AG09309 (cell line): ENCODE results near the gene RECQL5.

Source experiments
- DNase-seq: peaks from one replicate; pipeline ENCODE4 v3.0.0-alpha.2; 2010; ENCODE audit warnings: low read depth
- H3K4me3 ChIP-seq: 2 replicates; pipeline ENCODE4 v1.5.1; 2011; ENCODE audit warnings: mild to moderate bottlenecking, low read depth, low read length, moderate library complexity; ENCODE audit not compliant: control insufficient read depth
- CTCF ChIP-seq: IDR thresholded peaks from 2 replicates; pipeline ENCODE4 v1.5.1; 2011; ENCODE audit warnings: mild to moderate bottlenecking, low read depth, low read length, inconsistent platforms; ENCODE audit not compliant: insufficient read depth, control insufficient read depth; ENCODE audit errors: missing control alignments

Gene RECQL5

GRCh38 chr17:75703191-75703590, 36.2 kb upstream of the RECQL5 start:
- DNase-seq: no peak
- TF ChIP-seq CTCF: no peak
- H3K4me3 ChIP-seq: no peak overlapping the region

- TF ChIP-seq CTCF: no peak
- no peak for DNase-seq
- no peak overlapping the region for H3K4me3 ChIP-seq
Observed at GRCh38 chr17:75701288-75701687, 34.3 kb upstream of the RECQL5 start.

- no peak for DNase-seq
- no peak for TF ChIP-seq CTCF
- no peak overlapping the region for H3K4me3 ChIP-seq
Observed at GRCh38 chr17:75698659-75699058, 31.7 kb upstream of the RECQL5 start.

- DNase-seq: no peak
- TF ChIP-seq CTCF: no peak
- no peak overlapping the region for H3K4me3 ChIP-seq
Observed at GRCh38 chr17:75697651-75698291, 30.8 kb upstream of the RECQL5 start.

GRCh38 chr17:75695830-75696271, 28.9 kb upstream of the RECQL5 start:
- H3K4me3 ChIP-seq: no peak overlapping the region
- TF ChIP-seq CTCF: no peak
- no peak for DNase-seq

GRCh38 chr17:75695141-75695829, 28.3 kb upstream of the RECQL5 start:
- no peak for DNase-seq
- no peak overlapping the region for H3K4me3 ChIP-seq
- no peak for TF ChIP-seq CTCF
